ENCODE results near the gene ATP2A1. TPM values are rescaled to one million over a fixed set of nuclear protein-coding genes. Genes with fewer than 3 reads are reported as not detected.

Gene ATP2A1
- total and polyA plus RNA-seq, 2 of the 13 experiments (the other 11 are each of a cell fraction or from before 2014, with no cell fraction given), result 3.2 to 12.5 TPM

DNA sequence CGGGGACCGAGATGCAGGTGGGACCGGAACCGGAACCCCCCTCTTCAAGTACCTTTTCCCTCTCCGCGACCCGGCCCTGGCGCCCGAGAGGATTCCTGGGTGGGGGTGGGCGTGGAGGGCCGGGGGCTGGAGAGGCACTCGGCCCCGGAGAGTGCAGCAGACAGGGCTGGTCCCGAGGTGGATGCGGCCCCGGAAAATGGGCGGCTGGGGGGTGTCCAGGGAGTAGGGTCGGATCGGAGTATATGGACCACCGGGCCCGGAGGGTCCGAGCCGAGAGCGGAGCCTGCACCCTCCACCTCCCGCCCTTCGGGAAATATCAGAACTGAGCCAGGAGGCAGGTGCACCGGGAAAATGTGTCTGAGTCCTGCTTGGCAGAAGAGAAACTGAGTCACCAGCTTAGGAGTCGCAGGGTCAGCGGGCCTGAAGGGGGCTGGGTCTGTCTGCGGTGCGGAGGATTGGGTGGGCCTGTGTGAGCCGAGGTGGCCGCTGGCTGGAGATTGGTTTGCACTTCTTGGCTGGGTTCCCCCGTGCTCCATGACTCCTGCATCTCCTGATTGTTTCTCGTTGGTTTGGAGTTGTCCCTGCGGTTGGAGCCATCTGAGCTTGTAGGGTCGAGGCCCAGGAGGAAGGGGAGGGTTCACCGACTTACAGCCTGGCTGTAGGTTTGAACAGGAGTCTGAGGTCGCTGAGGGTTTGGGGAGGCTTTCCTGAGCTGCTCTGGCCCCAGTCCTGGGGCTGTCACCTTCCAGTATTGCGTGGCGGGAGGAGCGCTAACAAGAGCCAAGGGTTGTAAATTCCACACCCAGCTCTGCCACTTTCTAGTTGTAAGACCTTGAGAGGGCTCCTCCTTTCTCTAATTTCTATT, 14.1 kb upstream of the ATP2A1 start:
- Histone ChIP-seq H4K20me1 (ENCODE audit: insufficient read depth, low read length) (no peaks in the 10 kb centered on the region), H3K79me2 (ENCODE audit: insufficient read depth, low read length) (peaks cover 32% of the 10 kb centered on the region), H3K27me3 (ENCODE audit: control insufficient read depth in 1 of 2, insufficient read depth in 2 of 2, low read length in 2 of 2) (no peaks in the 10 kb centered on the region; a peak in 1 of 5 replicates), H3K4me1 (ENCODE audit: insufficient read depth, low read length) (peaks cover 36% of the 10 kb centered on the region), H3K9ac (ENCODE audit: insufficient read depth, low read depth, low read length) (peak overlapping the region; percentile 100), H3K27ac (ENCODE audit: extremely low read length, insufficient read depth, low read length) (peak overlapping the region; percentile 99), H3K4me3 (replicated peaks in 1 of 3; ENCODE audit: insufficient read depth in 1 of 3, low read depth in 2 of 3, low read length in 3 of 3) (peak overlapping the region; percentile 85 to 98 (median 95)), H3K4me2 (ENCODE audit: low read depth, low read length) (peak overlapping the region; percentile 96), H3K36me3 (replicated peaks in 1 of 2; ENCODE audit: control insufficient read depth in 1 of 2, insufficient read depth in 2 of 2, low read length in 2 of 2) (peaks cover 12 to 18% of the 10 kb centered on the region in 2 experiments), H3K9me3 (ENCODE audit: low read length) (no peaks in the 10 kb centered on the region), H2AFZ (ENCODE audit: low read length) (no peak overlapping the region)
- no TSS peak for BruUV-seq (replicated peaks)
- under 1% methylated on average over 35 of the region's 42 CpGs for WGBS (ENCODE audit: low lambda C conversion rate)
- FAIRE-seq (no peak), ATAC-seq (peak; percentile 36), DNase-seq (ENCODE audit: low spot score) (no peak)
- in situ Hi-C loops (cut with HindIII; ENCODE audit: extremely low pct_ligation_motif_present, low pct_unique_long_range_greater_than_20kb) (no loop called here), intact Hi-C loops (cut with micrococcal nuclease; ENCODE audit: unreplicated experiment) (loop anchor here (1.0 kb wide), 2 partner anchors 18 to 81 kb away; partner anchors contain the start of gene TUFM)
- CTCF ChIA-PET (ENCODE audit: low intra/inter-chr PET ratio, low total read pairs), result interaction anchor here (1.3 kb wide), 1 partner anchor 82 kb away, joined by 3 read pairs; no protein-coding TSS in a partner anchor
- POLR2A ChIA-PET, result interaction anchor here (0.7 to 6.9 kb wide), 19 partner anchors 10 to 87 kb away, joined by 3 to 104 read pairs (median 12); partner anchors contain the start of genes ATXN2L, NFATC2IP, RABEP2 and TUFM
- TF ChIP-seq GABPA (IDR thresholded peaks at IDR 0.05; ENCODE audit: low read depth, low read length) (no peak; the same call in none of the 2 replicates), GABPA (CRISPR knock-in tag; IDR thresholded peaks at IDR 0.05; ENCODE audit: low read depth) (peak; percentile 23), MIER2 (CRISPR knock-in tag; IDR thresholded peaks at IDR 0.05) (no peak), ZNF207 (IDR thresholded peaks at IDR 0.05; ENCODE audit: borderline replicate concordance) (no peak), TAF1 (CRISPR knock-in tag; IDR thresholded peaks at IDR 0.05) (0 out of 2 replicates have a peak, but pooled peaks have one; percentile 2), TBX2 (CRISPR knock-in tag; IDR thresholded peaks at IDR 0.05; ENCODE audit: borderline replicate concordance) (no peak; the same call in 1 of the 2 replicates), ZNF496 (CRISPR knock-in tag; IDR thresholded peaks at IDR 0.05; ENCODE audit: insufficient replicate concordance) (no peak), SP4 (CRISPR knock-in tag; IDR thresholded peaks at IDR 0.05) (0 out of 2 replicates have a peak, but pooled peaks have one; percentile 39)
- TF ChIP-seq, protein P1, sequence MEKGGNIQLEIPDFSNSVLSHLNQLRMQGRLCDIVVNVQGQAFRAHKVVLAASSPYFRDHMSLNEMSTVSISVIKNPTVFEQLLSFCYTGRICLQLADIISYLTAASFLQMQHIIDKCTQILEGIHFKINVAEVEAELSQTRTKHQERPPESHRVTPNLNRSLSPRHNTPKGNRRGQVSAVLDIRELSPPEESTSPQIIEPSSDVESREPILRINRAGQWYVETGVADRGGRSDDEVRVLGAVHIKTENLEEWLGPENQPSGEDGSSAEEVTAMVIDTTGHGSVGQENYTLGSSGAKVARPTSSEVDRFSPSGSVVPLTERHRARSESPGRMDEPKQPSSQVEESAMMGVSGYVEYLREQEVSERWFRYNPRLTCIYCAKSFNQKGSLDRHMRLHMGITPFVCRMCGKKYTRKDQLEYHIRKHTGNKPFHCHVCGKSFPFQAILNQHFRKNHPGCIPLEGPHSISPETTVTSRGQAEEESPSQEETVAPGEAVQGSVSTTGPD (CRISPR knock-in tag; IDR thresholded peaks at IDR 0.05), result peak; percentile 17; the same call in 1 of the 2 replicates
- TF ChIP-seq, protein P2, sequence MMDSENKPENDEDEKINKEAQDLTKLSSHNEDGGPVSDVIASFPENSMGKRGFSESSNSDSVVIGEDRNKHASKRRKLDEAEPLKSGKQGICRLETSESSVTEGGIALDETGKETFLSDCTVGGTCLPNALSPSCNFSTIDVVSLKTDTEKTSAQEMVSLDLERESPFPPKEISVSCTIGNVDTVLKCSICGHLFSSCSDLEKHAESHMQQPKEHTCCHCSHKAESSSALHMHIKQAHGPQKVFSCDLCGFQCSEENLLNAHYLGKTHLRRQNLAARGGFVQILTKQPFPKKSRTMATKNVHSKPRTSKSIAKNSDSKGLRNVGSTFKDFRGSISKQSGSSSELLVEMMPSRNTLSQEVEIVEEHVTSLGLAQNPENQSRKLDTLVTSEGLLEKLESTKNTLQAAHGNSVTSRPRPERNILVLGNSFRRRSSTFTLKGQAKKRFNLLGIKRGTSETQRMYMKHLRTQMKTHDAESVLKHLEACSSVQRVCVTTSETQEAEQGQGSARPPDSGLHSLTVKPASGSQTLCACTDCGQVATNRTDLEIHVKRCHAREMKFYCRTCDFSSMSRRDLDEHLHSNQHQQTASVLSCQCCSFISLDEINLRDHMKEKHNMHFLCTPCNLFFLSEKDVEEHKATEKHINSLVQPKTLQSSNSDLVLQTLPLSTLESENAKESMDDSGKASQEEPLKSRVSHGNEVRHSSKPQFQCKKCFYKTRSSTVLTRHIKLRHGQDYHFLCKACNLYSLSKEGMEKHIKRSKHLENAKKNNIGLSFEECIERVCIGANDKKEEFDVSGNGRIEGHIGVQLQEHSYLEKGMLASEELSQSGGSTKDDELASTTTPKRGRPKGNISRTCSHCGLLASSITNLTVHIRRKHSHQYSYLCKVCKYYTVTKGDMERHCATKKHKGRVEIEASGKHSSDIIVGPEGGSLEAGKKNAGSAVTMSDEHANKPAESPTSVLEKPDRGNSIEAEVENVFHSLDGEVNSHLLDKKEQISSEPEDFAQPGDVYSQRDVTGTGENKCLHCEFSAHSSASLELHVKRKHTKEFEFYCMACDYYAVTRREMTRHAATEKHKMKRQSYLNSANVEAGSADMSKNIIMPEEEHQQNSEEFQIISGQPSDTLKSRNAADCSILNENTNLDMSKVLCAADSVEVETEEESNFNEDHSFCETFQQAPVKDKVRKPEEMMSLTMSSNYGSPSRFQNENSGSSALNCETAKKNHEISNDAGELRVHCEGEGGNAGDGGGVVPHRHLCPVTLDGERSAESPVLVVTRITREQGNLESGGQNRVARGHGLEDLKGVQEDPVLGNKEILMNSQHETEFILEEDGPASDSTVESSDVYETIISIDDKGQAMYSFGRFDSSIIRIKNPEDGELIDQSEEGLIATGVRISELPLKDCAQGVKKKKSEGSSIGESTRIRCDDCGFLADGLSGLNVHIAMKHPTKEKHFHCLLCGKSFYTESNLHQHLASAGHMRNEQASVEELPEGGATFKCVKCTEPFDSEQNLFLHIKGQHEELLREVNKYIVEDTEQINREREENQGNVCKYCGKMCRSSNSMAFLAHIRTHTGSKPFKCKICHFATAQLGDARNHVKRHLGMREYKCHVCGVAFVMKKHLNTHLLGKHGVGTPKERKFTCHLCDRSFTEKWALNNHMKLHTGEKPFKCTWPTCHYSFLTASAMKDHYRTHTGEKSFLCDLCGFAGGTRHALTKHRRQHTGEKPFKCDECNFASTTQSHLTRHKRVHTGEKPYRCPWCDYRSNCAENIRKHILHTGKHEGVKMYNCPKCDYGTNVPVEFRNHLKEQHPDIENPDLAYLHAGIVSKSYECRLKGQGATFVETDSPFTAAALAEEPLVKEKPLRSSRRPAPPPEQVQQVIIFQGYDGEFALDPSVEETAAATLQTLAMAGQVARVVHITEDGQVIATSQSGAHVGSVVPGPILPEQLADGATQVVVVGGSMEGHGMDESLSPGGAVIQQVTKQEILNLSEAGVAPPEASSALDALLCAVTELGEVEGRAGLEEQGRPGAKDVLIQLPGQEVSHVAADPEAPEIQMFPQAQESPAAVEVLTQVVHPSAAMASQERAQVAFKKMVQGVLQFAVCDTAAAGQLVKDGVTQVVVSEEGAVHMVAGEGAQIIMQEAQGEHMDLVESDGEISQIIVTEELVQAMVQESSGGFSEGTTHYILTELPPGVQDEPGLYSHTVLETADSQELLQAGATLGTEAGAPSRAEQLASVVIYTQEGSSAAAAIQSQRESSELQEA (CRISPR knock-in tag; IDR thresholded peaks at IDR 0.05; ENCODE audit: not compliant biosample characterization), result no peak
- TF ChIP-seq, protein P3, sequence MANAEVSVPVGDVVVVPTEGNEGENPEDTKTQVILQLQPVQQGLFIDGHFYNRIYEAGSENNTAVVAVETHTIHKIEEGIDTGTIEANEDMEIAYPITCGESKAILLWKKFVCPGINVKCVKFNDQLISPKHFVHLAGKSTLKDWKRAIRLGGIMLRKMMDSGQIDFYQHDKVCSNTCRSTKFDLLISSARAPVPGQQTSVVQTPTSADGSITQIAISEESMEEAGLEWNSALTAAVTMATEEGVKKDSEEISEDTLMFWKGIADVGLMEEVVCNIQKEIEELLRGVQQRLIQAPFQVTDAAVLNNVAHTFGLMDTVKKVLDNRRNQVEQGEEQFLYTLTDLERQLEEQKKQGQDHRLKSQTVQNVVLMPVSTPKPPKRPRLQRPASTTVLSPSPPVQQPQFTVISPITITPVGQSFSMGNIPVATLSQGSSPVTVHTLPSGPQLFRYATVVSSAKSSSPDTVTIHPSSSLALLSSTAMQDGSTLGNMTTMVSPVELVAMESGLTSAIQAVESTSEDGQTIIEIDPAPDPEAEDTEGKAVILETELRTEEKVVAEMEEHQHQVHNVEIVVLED (CRISPR knock-in tag; IDR thresholded peaks at IDR 0.05; ENCODE audit: borderline replicate concordance), result no peak

Data from HepG2 (cell line).